Measurements from ENCODE around the gene NDC80. TPM values are rescaled to one million over a fixed set of nuclear protein-coding genes. Genes with fewer than 3 reads are reported as not detected.

NDC80 gene
- total RNA-seq, 2 donors from 2014 or later, result 1.6 TPM; not detected in 1

GRCh38 chr18:2654928-2655177 is 83.5 kb downstream of the NDC80 start:
- DNase-seq (ENCODE audit: low spot score) (no peak), ATAC-seq (ENCODE audit: insufficient number of reproducible peaks, low FRiP score, low read depth) (no peak)
- no peaks in the 10 kb centered on the region for H3K9me3 ChIP-seq
- H3K4me1 ChIP-seq (ENCODE audit: control insufficient read depth in 1 of 2, low read depth in 2 of 2), result peaks cover 25 to 33% of the 10 kb centered on the region in 2 donors
- no peak for TF ChIP-seq CTCF (IDR thresholded peaks at IDR 0.05)
- peak overlapping the region; percentile 79 for H3K4me3 ChIP-seq
- no peaks in the 10 kb centered on the region for H3K27me3 ChIP-seq (replicated peaks; ENCODE audit: insufficient read depth)
- H3K27ac ChIP-seq, result peak overlapping the region; percentile 92 to 99
- H3K36me3 ChIP-seq, result no peaks in the 10 kb centered on the region

- Histone ChIP-seq H3K9me3 (no peaks in the 10 kb centered on the region), H3K4me3 (peak within 1 kb of the TSS; percentile 79), H3K27ac (peak within 1 kb of the TSS; percentile 92 to 99), H3K36me3 (no peaks in the 10 kb centered on the region), H3K27me3 (replicated peaks; ENCODE audit: insufficient read depth) (no peaks in the 10 kb centered on the region), H3K4me1 (ENCODE audit: control insufficient read depth in 1 of 2, low read depth in 2 of 2) (peaks cover 25 to 33% of the 10 kb centered on the region in 2 donors)
- DNase-seq (ENCODE audit: low spot score) (peak; percentile 53), ATAC-seq (ENCODE audit: insufficient number of reproducible peaks, low FRiP score, low read depth) (peak; percentile 58)
- TF ChIP-seq CTCF (IDR thresholded peaks at IDR 0.05), result no peak
These were observed 84.0 kb downstream of the NDC80 start, which contains the start of gene SMCHD1 for GRCh38 chr18:2655178-2655953. Gene SMCHD1, plus strand, starts transcription at chr18:2655726. Its CDS starts 350 bp downstream, at chr18:2656076.

- H3K4me3 ChIP-seq, result peak overlapping the region; percentile 79
- no peak for ATAC-seq (ENCODE audit: insufficient number of reproducible peaks, low FRiP score, low read depth)
These were observed 84.5 kb downstream of the NDC80 start for GRCh38 chr18:2655954-2656236.

GRCh38 chr18:2656237-2656980 is 85.1 kb downstream of the NDC80 start:
- DNase-seq (ENCODE audit: low spot score), result no peak
- Histone ChIP-seq H3K27ac (peak overlapping the region; percentile 92 to 99), H3K4me3 (peak overlapping the region; percentile 79), H3K9me3 (no peaks in the 10 kb centered on the region), H3K36me3 (no peaks in the 10 kb centered on the region), H3K27me3 (replicated peaks; ENCODE audit: insufficient read depth) (no peaks in the 10 kb centered on the region), H3K4me1 (ENCODE audit: control insufficient read depth in 1 of 2, low read depth in 2 of 2) (peaks cover 25 to 33% of the 10 kb centered on the region in 2 donors)
- no peak for TF ChIP-seq CTCF (IDR thresholded peaks at IDR 0.05)
- ATAC-seq (ENCODE audit: insufficient number of reproducible peaks, low FRiP score, low read depth), result peak; percentile 33

More at GRCh38 chr18:2655954-2656236, 84.5 kb downstream of the NDC80 start:
- Histone ChIP-seq H3K9me3 (no peaks in the 10 kb centered on the region), H3K4me1 (ENCODE audit: control insufficient read depth in 1 of 2, low read depth in 2 of 2) (peaks cover 25 to 33% of the 10 kb centered on the region in 2 donors), H3K27me3 (replicated peaks; ENCODE audit: insufficient read depth) (no peaks in the 10 kb centered on the region), H3K27ac (peak overlapping the region; percentile 92 to 99), H3K36me3 (no peaks in the 10 kb centered on the region)
- TF ChIP-seq CTCF (IDR thresholded peaks at IDR 0.05), result no peak
- peak; percentile 8 for DNase-seq (ENCODE audit: low spot score)

GRCh38 chr18:2656981-2657512 is 85.7 kb downstream of the NDC80 start:
- ATAC-seq (ENCODE audit: insufficient number of reproducible peaks, low FRiP score, low read depth) (no peak), DNase-seq (ENCODE audit: low spot score) (no peak)
- Histone ChIP-seq H3K27ac (peak overlapping the region; percentile 92 to 99), H3K27me3 (replicated peaks; ENCODE audit: insufficient read depth) (no peaks in the 10 kb centered on the region), H3K4me3 (peak overlapping the region; percentile 79), H3K9me3 (no peaks in the 10 kb centered on the region), H3K36me3 (no peaks in the 10 kb centered on the region), H3K4me1 (ENCODE audit: control insufficient read depth in 1 of 2, low read depth in 2 of 2) (peaks cover 25 to 33% of the 10 kb centered on the region in 2 donors)
- TF ChIP-seq CTCF (IDR thresholded peaks at IDR 0.05), result no peak
